ENCODE data around the gene MPC1.

Gene MPC1

GRCh38 chr6:166413491-166413951 is 30.8 kb upstream of the MPC1 start:
- Histone ChIP-seq H3F3A (ENCODE audit: control insufficient read depth, insufficient read depth) (no peaks in the 10 kb centered on the region), H4K20me1 (ENCODE audit: control insufficient read depth, insufficient read depth, low read depth, low read length) (0 out of 2 replicates have a peak, but pooled peaks cover 2% of the 10 kb centered on the region), H3K36me3 (ENCODE audit: control insufficient read depth, low read length) (no peaks in the 10 kb centered on the region), H3K9me3 (ENCODE audit: control insufficient read depth, insufficient read depth, low read length) (no peaks in the 10 kb centered on the region; the same call in 1 of the 2 replicates), H3K27ac (ENCODE audit: low read depth, low read length) (no peak overlapping the region), H3K79me2 (ENCODE audit: control insufficient read depth, low read length) (no peaks in the 10 kb centered on the region), H3K27me3 (ENCODE audit: control insufficient read depth, low read length) (no peaks in the 10 kb centered on the region), H3K4me3 (ENCODE audit: low read length) (no peak overlapping the region), H3K4me1 (ENCODE audit: control insufficient read depth, low read length) (no peaks in the 10 kb centered on the region), H3K4me2 (ENCODE audit: low read length) (no peak overlapping the region), H3K9me2 (replicated peaks; ENCODE audit: control insufficient read depth, low read length) (no peaks in the 10 kb centered on the region)
- TF ChIP-seq CTCF (IDR thresholded peaks at IDR 0.05; ENCODE audit: low read depth, low read length, poor library complexity, severe bottlenecking) (no peak), EZH2phosphoT487 (IDR thresholded peaks at IDR 0.05; ENCODE audit: borderline replicate concordance, low read length) (no peak)

DNA sequence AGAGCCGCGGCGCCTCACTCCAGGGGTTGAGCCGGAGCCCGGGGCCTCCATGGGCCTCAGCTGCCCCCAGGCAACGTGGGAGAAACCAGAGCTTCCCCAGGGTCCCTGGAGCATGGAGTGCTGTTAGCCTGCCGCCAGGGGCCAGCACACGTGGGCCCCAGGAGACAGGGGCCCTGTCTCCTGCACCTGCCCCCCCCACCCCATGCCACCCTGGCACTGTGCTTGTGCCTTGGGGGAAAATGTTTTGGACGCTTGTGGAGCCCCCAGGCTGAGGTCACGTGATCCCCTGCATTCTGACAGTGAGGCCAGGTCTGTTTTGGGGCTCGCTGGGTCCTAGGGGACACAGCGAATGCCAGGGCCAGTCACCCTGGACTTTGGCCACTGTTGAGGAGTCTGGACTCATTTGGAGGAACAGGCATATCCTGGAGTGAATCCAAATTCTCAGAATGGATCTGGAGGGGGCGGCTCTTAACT is 30.2 kb upstream of the MPC1 start:
- no peaks in the 10 kb centered on the region for H3K36me3 ChIP-seq (ENCODE audit: control insufficient read depth, low read length)
- TF ChIP-seq EZH2phosphoT487 (IDR thresholded peaks at IDR 0.05; ENCODE audit: borderline replicate concordance, low read length), result no peak
- TF ChIP-seq CTCF (IDR thresholded peaks at IDR 0.05; ENCODE audit: low read depth, low read length, poor library complexity, severe bottlenecking), result no peak
- no peaks in the 10 kb centered on the region for H3K27me3 ChIP-seq (ENCODE audit: control insufficient read depth, low read length)
- no peak overlapping the region for H3K4me2 ChIP-seq (ENCODE audit: low read length)
- H3F3A ChIP-seq (ENCODE audit: control insufficient read depth, insufficient read depth), result no peaks in the 10 kb centered on the region
- 0 out of 2 replicates have a peak, but pooled peaks cover 2% of the 10 kb centered on the region for H4K20me1 ChIP-seq (ENCODE audit: control insufficient read depth, insufficient read depth, low read depth, low read length)
- H3K9me3 ChIP-seq (ENCODE audit: control insufficient read depth, insufficient read depth, low read length), result no peaks in the 10 kb centered on the region; the same call in 1 of the 2 replicates
- H3K4me1 ChIP-seq (ENCODE audit: control insufficient read depth, low read length), result no peaks in the 10 kb centered on the region
- no peak overlapping the region for H3K4me3 ChIP-seq (ENCODE audit: low read length)
- H3K79me2 ChIP-seq (ENCODE audit: control insufficient read depth, low read length), result no peaks in the 10 kb centered on the region
- no peak overlapping the region for H3K27ac ChIP-seq (ENCODE audit: low read depth, low read length)
- no peaks in the 10 kb centered on the region for H3K9me2 ChIP-seq (replicated peaks; ENCODE audit: control insufficient read depth, low read length)

DNA sequence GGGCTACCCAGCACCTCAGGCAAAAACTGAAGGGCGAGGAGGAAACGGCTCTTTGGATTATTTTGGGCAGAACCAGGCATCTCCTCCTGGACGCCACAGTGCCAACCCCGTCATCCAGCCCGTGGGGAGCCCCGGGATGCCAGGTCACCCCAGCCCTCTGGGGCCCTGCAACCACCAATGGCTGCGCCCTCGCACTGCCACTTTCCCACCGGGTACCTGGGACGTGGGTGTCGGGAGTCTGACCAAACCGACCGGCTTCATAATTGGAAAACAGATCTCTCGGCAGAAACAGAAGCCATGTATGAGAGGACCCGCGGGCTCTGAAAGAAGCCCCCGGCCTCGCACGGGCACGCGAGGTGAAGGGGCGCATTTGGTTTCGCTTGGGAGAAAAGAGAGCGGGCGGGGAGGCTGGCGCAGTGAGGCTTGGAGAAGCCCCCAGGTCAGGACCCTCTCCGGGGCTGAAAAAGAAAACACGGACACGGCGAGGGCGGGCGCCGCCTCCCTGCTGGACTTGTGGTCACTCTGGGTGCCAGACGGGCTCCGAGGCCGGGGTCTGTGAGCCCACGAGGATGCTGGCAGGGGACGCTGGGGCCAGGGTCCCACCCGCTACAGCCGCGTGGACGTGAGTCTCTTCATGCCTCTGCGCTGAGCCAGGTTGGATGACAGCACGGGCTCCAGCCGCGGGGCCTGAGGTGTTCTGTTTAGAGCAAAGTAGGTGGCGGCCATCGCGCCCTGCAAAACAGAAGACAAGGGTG is 29.6 kb upstream of the MPC1 start:
- H3K36me3 ChIP-seq (ENCODE audit: control insufficient read depth, low read length), result no peaks in the 10 kb centered on the region
- no peak overlapping the region for H3K27ac ChIP-seq (ENCODE audit: low read depth, low read length)
- H3K79me2 ChIP-seq (ENCODE audit: control insufficient read depth, low read length), result no peaks in the 10 kb centered on the region
- H3K9me2 ChIP-seq (replicated peaks; ENCODE audit: control insufficient read depth, low read length), result no peaks in the 10 kb centered on the region
- TF ChIP-seq EZH2phosphoT487 (IDR thresholded peaks at IDR 0.05; ENCODE audit: borderline replicate concordance, low read length) (no peak), CTCF (IDR thresholded peaks at IDR 0.05; ENCODE audit: low read depth, low read length, poor library complexity, severe bottlenecking) (no peak)
- no peaks in the 10 kb centered on the region; the same call in 1 of the 2 replicates for H3K9me3 ChIP-seq (ENCODE audit: control insufficient read depth, insufficient read depth, low read length)
- H3K27me3 ChIP-seq (ENCODE audit: control insufficient read depth, low read length), result no peaks in the 10 kb centered on the region
- 0 out of 2 replicates have a peak, but pooled peaks cover 2% of the 10 kb centered on the region for H4K20me1 ChIP-seq (ENCODE audit: control insufficient read depth, insufficient read depth, low read depth, low read length)
- no peak overlapping the region for H3K4me3 ChIP-seq (ENCODE audit: low read length)
- H3K4me1 ChIP-seq (ENCODE audit: control insufficient read depth, low read length), result no peaks in the 10 kb centered on the region
- H3F3A ChIP-seq (ENCODE audit: control insufficient read depth, insufficient read depth), result no peaks in the 10 kb centered on the region
- H3K4me2 ChIP-seq (ENCODE audit: low read length), result no peak overlapping the region
